ENCODE results near the gene UGT1A1.

The UGT1A1 gene

GRCh38 chr2:233791883-233792329 lies 31.8 kb downstream of the UGT1A1 start:
- no peak for DNase-seq
- in situ Hi-C loops (cut with HindIII; ENCODE audit: low pct_ligation_motif_present, low pct_unique_long_range_greater_than_20kb, low sequenced_read_pairs), result no loop called here

DNA sequence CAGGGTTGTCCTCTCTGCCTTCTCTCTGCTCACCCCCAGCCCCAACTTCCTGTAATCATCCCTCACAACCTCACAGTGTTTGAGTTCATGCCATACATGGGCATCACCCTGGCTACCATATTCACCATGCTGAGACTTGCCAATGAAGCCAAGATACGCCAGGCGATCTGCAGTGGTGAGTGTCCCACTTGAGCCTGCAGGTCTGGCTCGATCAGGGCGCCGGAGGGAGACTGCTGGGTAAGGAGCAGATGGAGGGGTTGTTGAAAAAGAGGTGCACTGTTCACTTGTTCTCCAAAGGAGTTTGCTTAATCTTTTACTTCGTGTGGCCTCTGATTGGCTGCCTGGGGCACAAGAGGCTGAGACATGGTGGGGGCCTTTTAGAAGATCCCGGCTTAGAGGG lies 32.6 kb downstream of the UGT1A1 start:
- DNase-seq, result no peak
- in situ Hi-C loops (cut with HindIII; ENCODE audit: low pct_ligation_motif_present, low pct_unique_long_range_greater_than_20kb, low sequenced_read_pairs), result no loop called here

DNA sequence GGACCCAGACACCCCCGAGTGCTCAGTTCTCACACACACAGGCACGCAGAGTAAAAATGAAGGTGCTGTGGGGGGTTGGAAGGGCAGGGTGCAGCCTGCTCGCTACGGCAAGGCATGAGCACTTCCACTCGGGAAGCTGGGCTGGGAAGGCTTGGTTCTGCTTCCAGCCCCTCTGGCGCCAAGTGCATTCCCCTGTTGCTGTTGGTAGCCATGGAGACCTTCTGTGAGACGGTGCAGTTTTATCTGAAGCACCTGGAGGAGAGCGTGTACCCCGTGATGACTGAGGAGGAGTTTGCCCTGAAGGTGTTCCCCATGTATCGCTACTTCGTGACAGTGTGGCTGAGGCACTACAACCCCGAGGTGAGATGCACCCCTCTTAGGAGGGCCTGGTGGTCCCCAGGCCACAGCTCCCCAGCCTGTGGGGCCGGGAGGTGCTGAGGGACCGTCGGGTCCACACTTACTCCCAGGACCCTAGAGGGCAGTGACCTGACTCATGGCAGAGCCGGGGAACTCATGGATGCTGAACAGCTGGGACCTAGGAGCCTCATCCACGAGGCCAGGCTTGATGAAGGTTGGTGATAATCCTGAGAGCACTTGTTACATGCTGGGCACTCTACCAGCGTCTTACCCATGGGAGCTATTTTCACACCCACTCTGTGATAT lies 33.5 kb downstream of the UGT1A1 start:
- in situ Hi-C loops (cut with HindIII; ENCODE audit: low pct_ligation_motif_present, low pct_unique_long_range_greater_than_20kb, low sequenced_read_pairs), result no loop called here
- DNase-seq, result no peak

- in situ Hi-C loops (cut with HindIII; ENCODE audit: low pct_ligation_motif_present, low pct_unique_long_range_greater_than_20kb, low sequenced_read_pairs), result no loop called here
- no peak for DNase-seq
These were observed 34.1 kb downstream of the UGT1A1 start for GRCh38 chr2:233794128-233794658.

GRCh38 chr2:233795735-233796171 lies 35.7 kb downstream of the UGT1A1 start:
- DNase-seq, result no peak
- in situ Hi-C loops (cut with HindIII; ENCODE audit: low pct_ligation_motif_present, low pct_unique_long_range_greater_than_20kb, low sequenced_read_pairs), result no loop called here

- in situ Hi-C loops (cut with HindIII; ENCODE audit: low pct_ligation_motif_present, low pct_unique_long_range_greater_than_20kb, low sequenced_read_pairs), result no loop called here
- DNase-seq, result no peak
These were observed 36.2 kb downstream of the UGT1A1 start for GRCh38 chr2:233796254-233796653.

- DNase-seq, result no peak
- in situ Hi-C loops (cut with HindIII; ENCODE audit: low pct_ligation_motif_present, low pct_unique_long_range_greater_than_20kb, low sequenced_read_pairs), result no loop called here
These were observed 38.4 kb downstream of the UGT1A1 start for GRCh38 chr2:233798335-233799086.

DNA sequence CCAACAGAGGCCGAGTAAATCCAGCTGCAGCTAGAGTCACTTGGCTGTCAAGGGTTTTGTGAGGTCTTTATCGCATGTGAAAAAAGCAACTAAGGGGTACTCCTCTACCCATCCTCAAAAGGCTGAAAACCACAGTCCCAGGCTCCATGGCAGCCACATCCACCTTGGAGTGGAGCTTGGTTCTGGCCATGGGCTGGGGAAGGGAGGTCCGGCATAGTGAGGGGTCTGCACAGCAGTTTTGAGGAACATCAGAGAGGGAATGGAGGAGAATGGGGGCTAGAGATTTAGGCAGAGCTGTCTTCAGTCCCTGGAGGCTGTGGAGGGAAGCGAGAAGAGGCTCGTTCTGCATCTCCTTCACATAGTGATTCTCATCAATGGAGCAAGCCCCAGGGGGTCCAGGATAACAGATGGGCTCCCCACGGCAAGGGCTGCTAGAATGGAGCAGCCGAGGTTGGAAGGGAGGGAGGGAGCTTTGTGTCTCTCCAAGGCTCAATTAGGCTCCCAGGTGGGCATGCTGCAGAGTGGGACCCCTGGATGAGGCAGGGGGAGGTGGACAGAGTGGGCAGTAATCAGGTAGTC lies 39.1 kb downstream of the UGT1A1 start:
- in situ Hi-C loops (cut with HindIII; ENCODE audit: low pct_ligation_motif_present, low pct_unique_long_range_greater_than_20kb, low sequenced_read_pairs), result no loop called here
- DNase-seq, result no peak

DNA sequence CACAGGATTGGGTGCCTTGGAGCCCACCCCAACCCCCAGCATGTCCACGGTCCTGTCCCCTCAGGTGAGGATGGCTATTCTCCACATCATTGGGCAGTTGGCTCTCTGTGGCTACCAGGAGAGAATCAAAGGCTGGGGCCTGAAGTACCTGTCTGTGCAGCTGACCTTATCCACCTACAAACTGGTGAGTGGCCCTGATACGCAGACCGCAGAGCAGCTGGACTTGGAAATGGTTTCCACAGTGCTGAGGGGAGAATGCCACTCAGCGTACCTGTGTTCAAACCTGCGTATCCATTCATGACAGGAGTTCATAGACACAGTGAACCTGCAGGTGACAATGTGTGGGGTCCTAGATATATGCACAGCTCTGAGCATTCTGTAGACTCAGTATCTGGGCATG lies 39.6 kb downstream of the UGT1A1 start:
- in situ Hi-C loops (cut with HindIII; ENCODE audit: low pct_ligation_motif_present, low pct_unique_long_range_greater_than_20kb, low sequenced_read_pairs), result no loop called here
- DNase-seq, result no peak

- in situ Hi-C loops (cut with HindIII; ENCODE audit: low pct_ligation_motif_present, low pct_unique_long_range_greater_than_20kb, low sequenced_read_pairs), result no loop called here
- no peak for DNase-seq
These were observed 40.1 kb downstream of the UGT1A1 start for GRCh38 chr2:233800208-233800607.

GRCh38 chr2:233801357-233802131 lies 41.5 kb downstream of the UGT1A1 start:
- no peak for DNase-seq
- in situ Hi-C loops (cut with HindIII; ENCODE audit: low pct_ligation_motif_present, low pct_unique_long_range_greater_than_20kb, low sequenced_read_pairs), result no loop called here

- DNase-seq, result no peak
- in situ Hi-C loops (cut with HindIII; ENCODE audit: low pct_ligation_motif_present, low pct_unique_long_range_greater_than_20kb, low sequenced_read_pairs), result no loop called here
These were observed 42.2 kb downstream of the UGT1A1 start for GRCh38 chr2:233802132-233802815.

DNA sequence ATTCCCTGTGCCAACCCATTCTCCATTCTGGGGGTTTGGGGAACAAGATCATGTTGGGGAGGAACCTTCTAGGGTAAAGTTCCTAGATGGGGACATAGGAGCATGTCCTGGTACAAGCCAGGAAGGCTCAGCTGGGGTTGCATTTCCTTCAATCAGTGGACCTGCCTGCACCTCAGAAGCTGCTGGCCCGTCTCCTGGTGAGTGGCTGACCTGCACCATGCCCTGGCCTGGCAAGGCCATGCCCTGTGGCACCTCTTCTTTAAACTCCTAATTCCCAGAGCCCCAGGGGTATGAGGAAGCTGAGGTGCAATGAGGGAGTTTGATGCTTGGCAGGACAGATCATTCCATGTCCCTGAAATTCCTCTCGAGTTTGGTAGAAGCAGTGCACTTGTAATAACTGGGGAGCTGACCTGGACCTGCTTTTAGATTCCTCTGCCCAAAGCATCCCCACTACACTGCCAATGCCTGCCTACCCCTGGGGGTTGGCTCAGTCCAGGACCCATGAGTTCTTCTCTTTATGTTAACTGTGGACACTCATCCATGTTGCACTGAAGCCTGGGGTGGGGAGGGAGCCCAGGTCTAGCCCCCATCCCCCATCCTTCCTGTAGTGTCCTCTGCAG lies 43.3 kb downstream of the UGT1A1 start:
- no peak for DNase-seq
- in situ Hi-C loops (cut with HindIII; ENCODE audit: low pct_ligation_motif_present, low pct_unique_long_range_greater_than_20kb, low sequenced_read_pairs), result no loop called here

DNA sequence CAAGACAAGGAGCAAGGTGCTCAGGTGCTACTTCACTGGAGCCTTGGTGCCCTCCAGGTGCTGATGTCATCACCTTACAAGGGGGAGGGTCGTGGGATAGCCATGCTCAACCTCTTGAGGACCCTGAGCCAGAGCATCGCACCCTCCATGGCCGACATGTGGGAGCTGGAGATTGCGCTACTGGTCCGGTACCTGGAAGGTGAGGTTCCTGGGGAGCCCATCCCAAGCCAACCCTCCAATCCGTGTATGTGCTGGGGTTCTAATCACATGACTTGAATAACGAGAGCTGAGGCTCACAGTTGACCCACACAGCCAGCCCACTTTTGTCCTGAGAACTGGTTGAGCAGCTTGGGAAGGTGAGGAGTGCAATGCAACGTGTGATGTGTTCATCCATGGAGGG lies 43.9 kb downstream of the UGT1A1 start:
- in situ Hi-C loops (cut with HindIII; ENCODE audit: low pct_ligation_motif_present, low pct_unique_long_range_greater_than_20kb, low sequenced_read_pairs), result no loop called here
- DNase-seq, result no peak

DNA sequence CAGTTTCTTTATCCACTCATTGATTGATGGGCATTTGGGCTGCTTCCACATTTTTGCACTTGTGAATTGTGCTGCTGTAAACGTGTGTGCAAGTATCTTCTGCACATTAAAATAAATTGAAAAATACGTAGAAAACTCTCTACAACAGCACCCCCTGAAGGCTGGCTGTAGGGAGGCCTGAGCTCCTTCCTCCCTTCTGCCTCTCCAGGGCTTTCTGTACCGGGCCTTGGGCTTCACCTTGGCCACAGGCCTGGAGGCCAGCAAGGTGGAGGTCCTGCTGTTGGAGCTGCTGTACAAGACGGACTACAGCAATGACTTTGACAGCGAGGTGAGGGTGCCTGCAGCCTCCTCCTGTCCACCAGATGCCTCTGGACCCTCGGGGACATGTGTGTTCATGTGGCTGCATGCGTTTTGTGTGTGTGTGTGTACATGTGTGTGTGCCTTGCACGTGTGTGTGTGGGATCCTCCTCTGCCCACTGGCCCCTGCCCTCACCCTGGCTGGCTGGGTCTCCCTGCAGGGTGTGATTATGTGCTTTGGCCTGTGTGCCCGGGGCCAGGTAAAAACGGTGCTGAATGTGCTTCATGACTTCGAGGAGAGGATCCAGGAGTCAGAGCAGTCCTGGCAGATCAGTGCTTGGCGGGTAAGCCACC lies 47.3 kb downstream of the UGT1A1 start:
- no peak for DNase-seq
- in situ Hi-C loops (cut with HindIII; ENCODE audit: low pct_ligation_motif_present, low pct_unique_long_range_greater_than_20kb, low sequenced_read_pairs), result no loop called here

GRCh38 chr2:233807966-233808935 lies 48.2 kb downstream of the UGT1A1 start:
- no peak for DNase-seq
- in situ Hi-C loops (cut with HindIII; ENCODE audit: low pct_ligation_motif_present, low pct_unique_long_range_greater_than_20kb, low sequenced_read_pairs), result no loop called here

Data from ACHN (cell line).